Uterus (tissue), 4 donors: ENCODE data around the gene MBNL1. TPM values are rescaled to one million over a fixed set of nuclear protein-coding genes. Genes with fewer than 3 reads are reported as not detected.
A peak's percentile ranks its signal among the peaks of the same experiment; 100 is the strongest.

Experiments
- DNase-seq, 2 donors: peaks; one replicate each; pipeline ENCODE4 v3.0.0-alpha.2; 2019 to 2020
- H3K27ac ChIP-seq, 2 donors: fragments of 200-600 bp; sonication (generic); 1 replicate in 1 of 2; 2 replicates in 1 of 2; pipeline ENCODE4 v1.5.1; 2016 to 2018
- H3K27me3 ChIP-seq, 2 donors: fragments of 200-600 bp; sonication (generic); one replicate each; pipeline ENCODE4 v1.5.1; 2018 to 2019; ENCODE audit warnings: control low read depth in 1 of 2
- H3K36me3 ChIP-seq, 2 donors: fragments of 200-600 bp; sonication (generic); one replicate each; pipeline ENCODE4 v1.5.1; 2019; ENCODE audit warnings: control low read depth in 1 of 2
- H3K4me1 ChIP-seq, 2 donors: fragments of 200-600 bp; sonication (generic); one replicate each; pipeline ENCODE4 v1.5.1; 2018 to 2019; ENCODE audit warnings: control low read depth in 1 of 2
- H3K4me3 ChIP-seq, 2 donors: fragments of 200-600 bp; sonication (generic); 1 replicate in 1 of 2; 2 replicates in 1 of 2; pipeline ENCODE4 v1.5.1; 2018 to 2019; ENCODE audit warnings: mild to moderate bottlenecking in 1 of 2
- H3K9me3 ChIP-seq, 2 donors: fragments of 200-600 bp; sonication (generic); one replicate each; pipeline ENCODE4 v1.5.1; 2019; ENCODE audit warnings: control low read depth in 1 of 2
- CTCF ChIP-seq, 4 experiments: fragments of 200-600 bp in 2 of 4; fragments of 450-650 bp in 2 of 4; sonication (generic) in 2 of 4; IDR thresholded peaks; one replicate each; pipeline ENCODE4 v1.5.1; 2016 to 2019; ENCODE audit warnings: antibody characterized with exemption in 4 of 4, mild to moderate bottlenecking in 2 of 4, moderate library complexity in 1 of 4
- POLR2A ChIP-seq, 2 donors: fragments of 450-650 bp; IDR thresholded peaks; one replicate each; pipeline ENCODE4 v1.6.1; 2016; ENCODE audit warnings: antibody characterized with exemption in 2 of 2, mild to moderate bottlenecking in 1 of 2, moderate library complexity in 1 of 2
- intact Hi-C: fragments of 100-400 bp; cut with DNase I; formaldehyde crosslinking; loops from one replicate; pipeline ENCODE4 v1.15.1; 2023; ENCODE audit warnings: low total_unique reads
- total RNA-seq, 4 donors: library from RNA; depleted of rRNA in 3 of 4; stranded (reverse); fragments of >200 nt in 3 of 4; gene quantifications; one replicate each; pipeline versions ENCODE4 v1.1.0 to v1.2.4, GENCODE V29; 2014 to 2023
- donor health status: DM: yes; HTN: yes; CAD: no.

Gene MBNL1
- total RNA-seq, 4 donors from 2014 or later: 219 to 470 (median 243) TPM

GRCh38 chr3:152317956-152318355 is 49.2 kb downstream of the MBNL1 start:
- H3K4me1 ChIP-seq: peaks cover 5 to 18% of the 10 kb centered on the region in 2 donors
- H3K36me3 ChIP-seq: no peaks in the 10 kb centered on the region
- DNase-seq: no peak
- intact Hi-C loops: no loop called here
- TF ChIP-seq CTCF (IDR thresholded peaks at IDR 0.05) (no peak), POLR2A (IDR thresholded peaks at IDR 0.05) (no peak)
- no peak overlapping the region for H3K4me3 ChIP-seq
- no peaks in the 10 kb centered on the region for H3K9me3 ChIP-seq
- no peaks in the 10 kb centered on the region for H3K27me3 ChIP-seq
- H3K27ac ChIP-seq: peak overlapping the region; percentile 60 to 83

- Histone ChIP-seq H3K36me3 (no peaks in the 10 kb centered on the region), H3K27ac (peak overlapping the region; percentile 60 to 83), H3K27me3 (no peaks in the 10 kb centered on the region), H3K4me1 (peaks cover 5 to 24% of the 10 kb centered on the region in 2 donors), H3K9me3 (no peaks in the 10 kb centered on the region), H3K4me3 (no peak overlapping the region)
- DNase-seq: no peak
- intact Hi-C loops: no loop called here
- TF ChIP-seq CTCF (IDR thresholded peaks at IDR 0.05) (no peak), POLR2A (IDR thresholded peaks at IDR 0.05) (no peak)
These were observed 49.8 kb downstream of the MBNL1 start for GRCh38 chr3:152318512-152318911.

- no peaks in the 10 kb centered on the region for H3K9me3 ChIP-seq
- intact Hi-C loops: no loop called here
- H3K27ac ChIP-seq: peak overlapping the region; percentile 60 to 83
- H3K27me3 ChIP-seq: no peaks in the 10 kb centered on the region
- no peak overlapping the region for H3K4me3 ChIP-seq
- H3K4me1 ChIP-seq: peaks cover 5 to 27% of the 10 kb centered on the region in 2 donors
- no peaks in the 10 kb centered on the region for H3K36me3 ChIP-seq
- DNase-seq: no peak
- TF ChIP-seq CTCF (IDR thresholded peaks at IDR 0.05) (no peak), POLR2A (IDR thresholded peaks at IDR 0.05) (no peak)
These were observed 50.5 kb downstream of the MBNL1 start for GRCh38 chr3:152319256-152319655.

GRCh38 chr3:152319831-152320617 is 51.3 kb downstream of the MBNL1 start:
- no peak for TF ChIP-seq POLR2A (IDR thresholded peaks at IDR 0.05)
- no peak for TF ChIP-seq CTCF (IDR thresholded peaks at IDR 0.05)
- Histone ChIP-seq H3K4me3 (no peak overlapping the region), H3K9me3 (no peaks in the 10 kb centered on the region), H3K4me1 (peaks cover 5 to 28% of the 10 kb centered on the region in 2 donors), H3K27me3 (no peaks in the 10 kb centered on the region), H3K36me3 (no peaks in the 10 kb centered on the region), H3K27ac (peak overlapping the region; percentile 44 to 83)
- DNase-seq: no peak
- intact Hi-C loops: no loop called here

- Histone ChIP-seq H3K4me1 (peaks cover 5 to 28% of the 10 kb centered on the region in 2 donors), H3K27me3 (no peaks in the 10 kb centered on the region), H3K4me3 (no peak overlapping the region), H3K27ac (peak overlapping the region; percentile 44 to 83), H3K36me3 (no peaks in the 10 kb centered on the region), H3K9me3 (no peaks in the 10 kb centered on the region)
- TF ChIP-seq CTCF (IDR thresholded peaks at IDR 0.05) (no peak), POLR2A (IDR thresholded peaks at IDR 0.05) (no peak)
- no peak for DNase-seq
- intact Hi-C loops: no loop called here
These were observed 52.6 kb downstream of the MBNL1 start for GRCh38 chr3:152321200-152321954.
